Esophagus mucosa (tissue), 1 donor: ENCODE results near the gene TDRD5. TPM values are rescaled to one million over a fixed set of nuclear protein-coding genes. Genes with fewer than 3 reads are reported as not detected.

Source experiments
- ATAC-seq: fragments of 200-7000 bp; cut with Tn5 transposase; one replicate; pipeline ENCODE4 v1.9.1; 2020
- total RNA-seq: library from RNA; stranded (reverse); gene quantifications from one replicate; pipeline ENCODE4 v1.2.4, GENCODE V29; 2023
- donor health status: DM: yes; HTN: yes; CAD: no.

TDRD5 gene, protein sequence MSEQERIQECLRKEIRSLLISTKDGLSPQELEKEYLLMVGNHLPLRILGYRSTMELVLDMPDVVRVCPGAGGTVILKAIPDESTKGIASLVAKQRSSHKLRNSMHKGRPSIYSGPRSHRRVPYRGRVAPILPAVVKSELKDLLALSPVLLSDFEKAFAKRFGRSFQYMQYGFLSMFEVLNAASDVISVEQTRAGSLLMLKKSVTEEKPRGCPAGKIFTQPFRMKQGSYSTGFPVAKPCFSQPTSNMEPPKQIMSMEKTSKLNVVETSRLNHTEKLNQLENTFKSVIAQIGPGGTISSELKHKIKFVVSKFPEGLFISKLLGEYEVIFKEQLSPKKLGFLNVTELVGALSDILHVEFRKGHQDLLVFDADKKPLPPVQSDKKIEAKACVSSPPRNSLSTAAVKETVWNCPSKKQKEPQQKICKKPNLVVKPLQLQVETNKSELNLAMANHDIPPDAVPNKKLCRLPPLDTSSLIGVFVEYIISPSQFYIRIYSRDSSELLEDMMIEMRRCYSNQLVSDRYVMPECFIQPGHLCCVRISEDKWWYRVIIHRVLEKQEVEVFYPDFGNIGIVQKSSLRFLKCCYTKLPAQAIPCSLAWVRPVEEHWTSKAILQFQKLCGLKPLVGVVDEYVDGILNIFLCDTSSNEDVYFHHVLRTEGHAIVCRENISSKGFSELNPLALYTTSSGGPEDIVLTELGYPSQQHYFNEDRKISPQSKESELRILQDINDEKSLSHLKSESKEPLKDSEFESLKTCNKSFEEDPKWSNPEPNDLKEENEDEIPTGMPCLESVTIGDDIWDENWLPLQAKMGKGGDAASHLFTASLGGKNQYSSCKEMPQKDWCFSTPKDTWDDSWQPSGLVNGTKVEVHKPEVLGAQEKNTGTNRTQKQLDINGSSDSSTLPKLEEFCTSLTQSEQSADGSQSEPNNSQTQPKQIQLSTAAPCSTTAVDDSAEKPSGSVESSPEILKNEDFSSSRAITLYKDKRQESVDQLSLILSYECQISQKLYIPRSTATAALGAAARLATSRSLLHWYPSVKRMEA
- not detected for total RNA-seq

- ATAC-seq, result peak; percentile 45
Measured at GRCh38 chr1:179591592-179592580, at the start of gene TDRD5. Gene TDRD5 (plus strand): TSS chr1:179591832. CDS start chr1:179592616, 784 bp downstream.

DNA sequence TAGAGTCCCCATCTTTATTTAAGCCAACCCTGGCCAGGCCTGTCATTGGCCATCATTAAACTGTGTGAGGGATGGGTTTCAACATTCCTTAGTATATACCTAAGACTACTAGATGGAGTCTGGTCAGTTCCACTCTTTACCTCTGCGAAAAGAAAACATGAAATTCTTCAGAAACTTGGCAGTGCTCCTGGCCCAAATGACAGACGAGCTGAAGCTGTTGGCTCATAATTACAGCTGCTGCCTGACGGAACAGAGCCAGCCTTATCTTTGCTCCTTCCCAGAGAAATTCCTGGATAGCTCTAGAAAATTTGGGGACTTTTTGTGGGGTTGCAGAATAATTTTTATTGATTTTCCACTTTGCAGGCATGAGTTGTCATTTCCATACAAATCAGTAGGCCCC lies 46.3 kb upstream of the TDRD5 start:
- ATAC-seq, result no peak

DNA sequence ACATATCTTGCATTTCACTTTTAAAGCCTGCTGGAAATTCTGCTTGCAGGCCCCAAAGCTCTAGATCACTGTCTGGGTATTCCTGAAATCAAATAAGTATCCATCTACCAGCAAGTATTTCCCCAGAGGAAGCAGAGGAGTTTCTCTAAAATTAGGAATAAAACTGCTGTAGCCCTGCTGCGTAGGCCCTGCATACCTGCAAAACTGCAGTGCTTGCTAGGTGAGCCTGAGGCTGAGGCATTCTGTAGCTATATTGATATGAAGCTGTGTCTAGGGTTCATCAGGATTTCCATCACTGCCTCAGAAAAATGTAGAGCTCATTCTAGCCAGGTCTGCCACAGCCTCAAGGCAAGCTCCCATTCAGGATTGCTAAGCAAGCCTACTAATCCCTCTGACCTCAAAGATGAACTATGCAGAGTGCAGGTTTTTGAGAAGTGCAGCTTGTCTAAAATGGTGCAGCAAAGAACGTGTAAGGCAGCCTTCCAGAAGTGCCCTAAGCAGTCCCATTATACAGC lies 44.6 kb upstream of the TDRD5 start:
- no peak for ATAC-seq

DNA sequence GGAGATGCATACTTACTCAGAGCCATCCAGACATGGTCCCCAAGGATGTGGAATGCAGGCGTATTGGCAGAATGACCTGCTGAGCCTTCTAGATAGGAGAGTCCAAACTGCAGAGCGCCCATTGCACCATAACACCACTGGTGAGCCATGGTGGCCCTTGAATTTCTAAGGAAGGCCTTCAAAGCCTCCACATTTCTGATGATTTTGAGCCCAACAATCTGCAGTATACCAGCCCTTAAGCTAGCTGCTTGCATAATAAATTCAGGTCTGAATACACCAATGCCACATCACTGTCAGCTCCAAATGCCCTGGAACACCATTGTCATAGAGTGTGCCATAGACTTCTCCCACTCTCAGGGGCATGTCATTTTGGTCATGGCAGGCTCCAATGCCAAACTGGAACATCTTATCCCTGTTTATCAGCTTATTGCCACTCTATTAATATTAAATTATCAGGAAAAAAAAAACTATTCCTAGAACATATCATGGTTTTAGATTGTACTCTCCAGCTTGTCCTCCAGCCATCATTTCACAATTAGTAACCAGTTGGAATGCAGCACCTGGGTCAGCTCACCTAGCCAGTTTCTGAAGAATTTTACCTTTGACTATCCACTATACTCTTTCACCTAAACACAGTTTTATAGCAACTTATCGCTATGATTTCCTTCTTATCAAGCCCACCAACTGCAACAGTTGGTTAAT lies 42.8 kb upstream of the TDRD5 start:
- no peak for ATAC-seq

DNA sequence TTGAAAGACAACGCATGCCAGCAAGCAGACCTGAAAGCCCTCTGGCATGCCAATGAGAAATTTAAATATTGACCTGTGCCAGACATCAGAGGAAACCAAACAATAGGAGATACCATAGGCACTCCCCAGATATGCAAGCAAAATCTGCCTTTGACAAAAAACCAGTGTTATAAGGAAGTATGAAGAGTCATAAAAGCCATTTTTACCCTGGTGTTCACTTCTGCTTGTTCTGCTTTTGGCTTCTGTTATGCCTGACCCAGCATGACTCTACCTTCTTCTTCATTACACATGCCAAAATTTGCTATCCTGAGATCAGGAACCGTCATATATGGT lies 42.3 kb upstream of the TDRD5 start:
- no peak for ATAC-seq

- ATAC-seq, result peak; percentile 72
Measured at GRCh38 chr1:179550746-179551682, 40.6 kb upstream of the TDRD5 start.

DNA sequence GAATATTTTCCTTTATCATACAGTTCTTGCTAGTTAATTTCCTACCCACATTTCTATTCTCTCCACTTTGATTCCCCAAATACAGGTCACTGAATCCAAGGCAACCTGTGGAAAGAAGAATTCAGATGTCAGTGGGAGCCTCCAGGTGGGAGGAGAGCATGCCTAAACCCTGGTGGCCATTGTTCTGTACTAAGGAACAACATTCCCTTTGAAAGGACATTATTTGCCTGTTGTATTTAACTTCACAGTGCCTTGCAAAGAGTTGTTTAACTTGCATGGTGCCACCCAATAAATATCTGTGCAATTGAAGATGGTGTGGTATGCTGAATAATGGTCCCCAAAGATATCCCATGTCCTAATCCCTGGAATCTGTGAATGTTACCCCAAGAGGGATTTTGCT lies 37.2 kb upstream of the TDRD5 start:
- ATAC-seq, result no peak

- ATAC-seq, result no peak
Measured at GRCh38 chr1:179558078-179558477, 33.6 kb upstream of the TDRD5 start.

DNA sequence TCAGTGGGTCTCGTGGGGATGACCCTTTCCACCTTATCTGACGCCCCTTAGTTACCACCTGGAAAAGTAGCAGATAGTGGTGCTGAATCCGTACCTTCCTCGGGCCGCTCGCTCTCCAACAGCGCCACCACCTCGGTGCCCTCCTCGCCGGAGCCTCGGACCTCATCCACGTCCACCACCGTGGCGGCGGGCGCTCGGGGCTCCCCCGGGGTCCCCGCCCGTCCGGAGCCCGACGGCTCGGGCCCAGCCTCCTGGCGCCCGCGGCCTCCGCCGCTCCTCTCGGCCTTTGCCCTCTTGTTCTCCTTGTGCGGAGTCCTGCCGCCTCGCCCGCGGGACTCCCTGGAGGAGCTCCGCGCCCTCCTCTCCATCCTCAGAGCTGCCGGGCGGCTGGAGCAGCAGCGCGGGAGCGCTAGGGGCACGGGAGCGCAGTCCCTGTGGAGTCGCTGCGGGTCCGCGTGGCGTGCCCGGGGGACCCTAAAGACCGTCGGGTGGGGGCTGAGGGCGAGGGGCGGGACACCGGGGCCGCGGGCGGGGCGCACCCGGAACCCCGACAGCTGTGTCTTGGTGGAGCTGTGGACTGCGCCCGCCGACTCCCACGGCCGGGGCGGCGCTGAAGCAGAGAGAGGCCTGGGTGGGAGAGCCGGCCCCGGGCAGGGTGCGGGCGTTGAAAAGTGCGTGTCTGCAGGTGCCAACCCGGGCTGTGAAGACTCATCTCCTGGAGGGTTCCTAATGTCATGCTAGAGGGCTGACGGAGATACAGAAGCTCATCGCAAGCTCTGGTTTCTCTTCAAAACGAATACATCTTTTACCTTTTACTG lies 15.9 kb upstream of the TDRD5 start, which contains the start of gene NPHS2:
NPHS2 (minus strand) TSS at position 452 of the 818 bp plus-strand sequence; CDS start at position 368, 84 bp downstream.
- no peak for ATAC-seq

GRCh38 chr1:179576509-179576908 lies 15.1 kb upstream of the TDRD5 start:
- ATAC-seq, result no peak

GRCh38 chr1:179583771-179584320 lies 7.8 kb upstream of the TDRD5 start:
- no peak for ATAC-seq

DNA sequence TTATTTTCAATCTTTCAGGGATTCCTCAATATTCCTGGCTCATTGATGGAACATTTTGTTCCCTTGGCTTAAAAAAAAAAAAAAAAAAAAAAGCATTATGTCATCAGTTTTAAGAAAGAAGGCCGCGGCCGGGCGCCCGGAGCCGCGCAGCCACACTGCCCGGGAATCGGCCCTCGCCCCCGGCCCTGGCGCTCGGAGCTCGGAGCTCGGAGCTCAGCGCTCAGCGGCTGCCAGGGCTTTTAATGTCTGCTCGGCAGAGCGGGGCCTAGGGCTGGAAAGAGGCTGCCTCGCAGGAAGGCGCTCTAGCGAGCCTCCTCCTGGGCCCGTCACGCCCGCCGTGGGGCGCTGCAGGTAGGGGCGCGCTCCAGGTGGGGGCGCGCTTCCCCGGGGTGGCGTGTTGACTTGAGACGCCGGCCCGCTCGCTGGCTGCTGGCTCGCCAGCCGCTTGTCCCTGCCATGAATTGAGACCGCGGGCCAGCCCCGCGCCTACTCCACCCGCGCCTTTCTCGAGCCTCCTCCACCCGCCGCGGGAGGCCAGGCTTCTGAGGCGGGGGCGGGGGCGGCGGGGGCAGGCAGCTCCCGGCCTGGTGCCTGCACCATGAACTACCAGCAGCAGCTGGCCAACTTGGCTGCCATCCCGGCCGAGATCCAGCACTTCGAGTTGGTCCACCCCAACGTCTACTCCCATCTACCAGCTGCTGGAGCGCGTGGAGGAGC lies 5.4 kb upstream of the TDRD5 start:
- peak; percentile 71 for ATAC-seq

- ATAC-seq, result no peak
Measured at GRCh38 chr1:179587336-179587735, 4.3 kb upstream of the TDRD5 start.

- no peak for ATAC-seq
Measured at GRCh38 chr1:179588425-179589024, 3.1 kb upstream of the TDRD5 start.

- no peak for ATAC-seq
Measured at GRCh38 chr1:179589509-179589908, 2.1 kb upstream of the TDRD5 start.

GRCh38 chr1:179590671-179591070 lies 961 bp upstream of the TDRD5 start:
- ATAC-seq, result no peak

DNA sequence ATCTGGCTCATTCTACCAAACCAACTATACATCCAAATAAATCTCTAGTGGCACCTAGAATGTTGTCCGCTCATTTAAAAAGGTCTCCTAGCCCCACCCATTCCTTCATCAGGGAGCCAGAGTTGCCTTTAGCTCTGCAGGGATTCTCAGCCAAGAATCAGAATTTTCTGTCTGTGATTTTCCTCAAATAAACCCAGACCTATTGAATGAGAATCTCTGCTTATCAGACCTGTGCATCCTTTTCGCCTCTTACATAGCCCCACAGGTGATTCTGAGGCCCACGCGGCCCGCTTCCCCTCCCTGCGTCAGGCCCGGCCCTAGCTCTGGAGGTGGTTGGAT lies 410 bp upstream of the TDRD5 start:
- ATAC-seq, result no peak

DNA sequence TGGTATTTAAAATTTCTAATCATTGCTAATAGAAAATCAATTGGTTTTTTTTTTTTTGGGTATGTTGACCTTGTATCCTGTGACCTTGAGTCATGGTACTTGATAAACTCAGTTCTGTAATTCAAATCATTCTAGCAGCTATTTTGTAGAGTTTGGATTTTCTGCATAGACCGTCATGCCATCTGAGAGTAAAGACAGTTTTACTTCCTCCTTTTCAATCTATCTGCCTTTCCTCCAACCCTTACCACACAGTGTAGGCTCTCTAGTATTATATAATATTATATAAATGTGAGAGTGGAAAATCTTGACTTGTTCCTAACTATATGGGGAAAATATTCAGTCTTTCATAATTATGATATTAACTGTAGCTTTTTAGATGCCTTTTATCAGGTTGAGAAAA lies 7.0 kb downstream of the TDRD5 start:
- ATAC-seq, result no peak
